Brain microvascular endothelial cell (primary cell): ENCODE measurements around the gene IRF2BP1.
"Not testable (repeated sequence)": the region's sequence is repeated elsewhere in the genome, so short reads cannot be mapped to it uniquely, and the experiment has no call there.

Experiments used
- DNase-seq: peaks from one replicate; pipeline ENCODE4 v3.0.0-alpha.2; 2020
- H3K27ac ChIP-seq: fragments of 250-450 bp; sonication (Bioruptor Pico); 2 replicates; pipeline ENCODE4 v1.5.1; 2020; ENCODE audit warnings: mild to moderate bottlenecking, moderate library complexity
- H3K27me3 ChIP-seq: fragments of 250-450 bp; sonication (Bioruptor Pico); replicated peaks from 2 replicates; pipeline ENCODE4 v1.5.1; 2020; ENCODE audit warnings: mild to moderate bottlenecking
- H3K36me3 ChIP-seq: fragments of 250-450 bp; sonication (Bioruptor Pico); replicated peaks from 2 replicates; pipeline ENCODE4 v1.5.1; 2020; ENCODE audit warnings: mild to moderate bottlenecking
- H3K4me3 ChIP-seq: 2 replicates; pipeline ENCODE4 v1.5.1; 2011; ENCODE audit warnings: low read depth, mild to moderate bottlenecking, control low read depth, low read length, moderate library complexity
- in situ Hi-C: cut with HindIII; loops from 2 replicates; pipeline ENCODE4 v1.10.0; 2017; ENCODE audit warnings: low sequenced_read_pairs, low pct_ligation_motif_present
- TF ChIP-seq, protein P1 (sequence below): IDR thresholded peaks from 2 replicates; pipeline ENCODE4 v1.5.1; 2011; ENCODE audit warnings: low read depth, mild to moderate bottlenecking, moderate library complexity, low read length, control low read depth, inconsistent platforms; ENCODE audit errors: missing control alignments

IRF2BP1 gene

DNA sequence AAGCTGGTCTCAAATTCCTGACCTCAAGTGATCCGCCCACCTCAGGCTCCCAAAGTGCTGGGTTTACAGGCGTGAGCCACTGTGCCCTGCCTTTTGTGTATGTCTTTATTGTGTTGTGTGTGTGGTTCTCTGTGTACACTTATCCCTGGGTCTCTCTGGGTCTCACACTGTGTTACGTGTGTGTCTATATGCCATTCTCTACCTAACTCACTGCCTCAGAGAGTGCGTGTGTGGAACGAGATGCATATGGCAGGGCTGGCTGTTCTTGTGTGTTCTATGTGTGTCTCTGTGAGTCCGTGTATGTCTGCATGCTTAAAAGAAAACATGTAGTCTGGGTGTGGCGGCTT lies 11.3 kb downstream of the IRF2BP1 start:
- Histone ChIP-seq H3K4me3 (no peak overlapping the region), H3K27me3 (no peaks in the 10 kb centered on the region), H3K27ac (no peak overlapping the region), H3K36me3 (no peaks in the 10 kb centered on the region)
- in situ Hi-C loops, result no loop called here
- DNase-seq, result no peak
- TF ChIP-seq, protein P1, sequence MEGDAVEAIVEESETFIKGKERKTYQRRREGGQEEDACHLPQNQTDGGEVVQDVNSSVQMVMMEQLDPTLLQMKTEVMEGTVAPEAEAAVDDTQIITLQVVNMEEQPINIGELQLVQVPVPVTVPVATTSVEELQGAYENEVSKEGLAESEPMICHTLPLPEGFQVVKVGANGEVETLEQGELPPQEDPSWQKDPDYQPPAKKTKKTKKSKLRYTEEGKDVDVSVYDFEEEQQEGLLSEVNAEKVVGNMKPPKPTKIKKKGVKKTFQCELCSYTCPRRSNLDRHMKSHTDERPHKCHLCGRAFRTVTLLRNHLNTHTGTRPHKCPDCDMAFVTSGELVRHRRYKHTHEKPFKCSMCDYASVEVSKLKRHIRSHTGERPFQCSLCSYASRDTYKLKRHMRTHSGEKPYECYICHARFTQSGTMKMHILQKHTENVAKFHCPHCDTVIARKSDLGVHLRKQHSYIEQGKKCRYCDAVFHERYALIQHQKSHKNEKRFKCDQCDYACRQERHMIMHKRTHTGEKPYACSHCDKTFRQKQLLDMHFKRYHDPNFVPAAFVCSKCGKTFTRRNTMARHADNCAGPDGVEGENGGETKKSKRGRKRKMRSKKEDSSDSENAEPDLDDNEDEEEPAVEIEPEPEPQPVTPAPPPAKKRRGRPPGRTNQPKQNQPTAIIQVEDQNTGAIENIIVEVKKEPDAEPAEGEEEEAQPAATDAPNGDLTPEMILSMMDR, result no peak

DNA sequence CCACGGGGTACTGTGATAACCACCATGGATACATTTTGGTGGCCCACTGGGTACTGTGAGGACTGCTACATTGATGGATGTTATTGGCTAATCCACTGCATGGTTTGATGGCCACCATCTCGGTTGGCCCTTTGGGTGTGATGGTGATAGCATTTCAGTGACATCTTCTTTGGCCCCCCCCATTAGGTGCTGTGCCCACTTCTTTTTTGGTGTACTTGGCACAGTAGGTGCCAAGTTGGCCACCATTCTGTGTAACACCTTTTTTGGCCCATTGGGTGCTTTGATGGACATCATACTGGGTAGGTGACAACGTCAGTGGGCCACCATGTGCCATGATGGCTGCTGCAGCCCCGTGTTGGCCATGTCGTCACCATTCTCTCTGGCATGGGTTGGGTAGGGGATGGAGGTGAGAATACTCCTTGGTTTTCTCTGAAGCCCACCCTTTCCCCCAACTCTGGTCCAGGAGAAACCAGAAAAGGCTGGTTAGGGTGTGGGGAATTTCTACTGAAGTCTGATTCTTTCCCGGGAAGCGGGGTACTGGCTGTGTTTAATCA lies 12.6 kb downstream of the IRF2BP1 start:
- no peak for DNase-seq
- H3K36me3 ChIP-seq, result no peaks in the 10 kb centered on the region
- no peak overlapping the region for H3K4me3 ChIP-seq
- no peaks in the 10 kb centered on the region for H3K27me3 ChIP-seq
- in situ Hi-C loops, result no loop called here
- no peak overlapping the region for H3K27ac ChIP-seq
- TF ChIP-seq, protein P1, result no peak

DNA sequence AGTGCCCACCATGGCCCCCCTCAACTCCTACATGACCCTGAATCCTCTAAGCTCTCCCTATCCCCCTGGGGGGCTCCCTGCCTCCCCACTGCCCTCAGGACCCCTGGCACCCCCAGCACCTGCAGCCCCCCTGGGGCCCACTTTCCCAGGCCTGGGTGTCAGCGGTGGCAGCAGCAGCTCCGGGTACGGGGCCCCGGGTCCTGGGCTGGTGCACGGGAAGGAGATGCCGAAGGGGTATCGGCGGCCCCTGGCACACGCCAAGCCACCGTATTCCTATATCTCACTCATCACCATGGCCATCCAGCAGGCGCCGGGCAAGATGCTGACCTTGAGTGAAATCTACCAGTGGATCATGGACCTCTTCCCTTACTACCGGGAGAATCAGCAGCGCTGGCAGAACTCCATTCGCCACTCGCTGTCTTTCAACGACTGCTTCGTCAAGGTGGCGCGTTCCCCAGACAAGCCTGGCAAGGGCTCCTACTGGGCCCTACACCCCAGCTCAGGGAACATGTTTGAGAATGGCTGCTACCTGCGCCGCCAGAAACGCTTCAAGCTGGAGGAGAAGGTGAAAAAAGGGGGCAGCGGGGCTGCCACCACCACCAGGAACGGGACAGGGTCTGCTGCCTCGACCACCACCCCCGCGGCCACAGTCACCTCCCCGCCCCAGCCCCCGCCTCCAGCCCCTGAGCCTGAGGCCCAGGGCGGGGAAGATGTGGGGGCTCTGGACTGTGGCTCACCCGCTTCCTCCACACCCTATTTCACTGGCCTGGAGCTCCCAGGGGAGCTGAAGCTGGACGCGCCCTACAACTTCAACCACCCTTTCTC lies 13.6 kb downstream of the IRF2BP1 start:
- in situ Hi-C loops, result no loop called here
- H3K27ac ChIP-seq, result no peak overlapping the region
- TF ChIP-seq, protein P1, result no peak
- H3K27me3 ChIP-seq, result no peaks in the 10 kb centered on the region
- DNase-seq, result no peak
- H3K36me3 ChIP-seq, result no peaks in the 10 kb centered on the region
- no peak overlapping the region for H3K4me3 ChIP-seq

DNA sequence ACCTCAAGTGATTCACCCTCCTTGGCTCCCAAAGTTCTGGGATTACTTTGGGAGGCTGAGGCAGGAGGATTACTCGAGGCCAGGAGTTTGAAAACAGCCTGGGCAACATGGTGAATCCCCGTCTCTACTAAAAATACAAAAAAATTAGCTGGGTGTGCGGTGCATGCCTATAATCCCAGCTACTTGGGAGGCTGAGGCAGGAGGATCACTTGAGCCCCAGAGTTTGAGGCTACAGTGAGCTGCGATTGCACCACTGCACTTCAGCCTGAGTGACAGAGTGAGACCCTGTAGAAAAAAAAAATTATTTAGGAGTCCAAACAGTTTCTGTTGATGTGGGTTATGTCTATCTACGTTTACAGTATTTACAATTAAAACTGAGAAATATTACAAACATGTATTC lies 15.1 kb downstream of the IRF2BP1 start:
- Histone ChIP-seq H3K27me3 (no peaks in the 10 kb centered on the region), H3K36me3 (no peaks in the 10 kb centered on the region), H3K27ac (no peak overlapping the region), H3K4me3 (no peak overlapping the region)
- in situ Hi-C loops, result no loop called here
- no peak for DNase-seq
- TF ChIP-seq, protein P1, result no peak

DNA sequence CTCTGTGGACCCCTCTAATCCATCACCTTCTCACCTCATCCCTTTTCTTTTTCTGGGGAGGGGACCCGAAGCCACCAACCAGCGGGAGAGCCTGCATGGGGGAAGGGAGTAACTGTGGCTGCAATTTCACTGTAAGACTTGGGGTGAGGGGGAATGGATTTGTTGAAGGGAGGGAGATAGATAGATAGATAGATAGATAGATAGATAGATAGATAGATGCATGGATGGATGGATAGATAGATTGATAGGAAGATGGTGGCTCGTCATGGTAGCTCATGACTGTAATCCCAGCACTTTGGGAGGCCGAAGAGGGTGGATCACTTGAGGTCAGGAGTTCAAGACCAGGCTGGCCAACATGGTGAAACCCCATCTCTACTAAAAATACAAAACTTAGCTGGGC lies 18.7 kb downstream of the IRF2BP1 start:
- peaks cover 21% of the 10 kb centered on the region for H3K27me3 ChIP-seq
- in situ Hi-C loops, H3K36me3 ChIP-seq, H3K27ac ChIP-seq, H3K4me3 ChIP-seq, DNase-seq: not testable (repeated sequence)

DNA sequence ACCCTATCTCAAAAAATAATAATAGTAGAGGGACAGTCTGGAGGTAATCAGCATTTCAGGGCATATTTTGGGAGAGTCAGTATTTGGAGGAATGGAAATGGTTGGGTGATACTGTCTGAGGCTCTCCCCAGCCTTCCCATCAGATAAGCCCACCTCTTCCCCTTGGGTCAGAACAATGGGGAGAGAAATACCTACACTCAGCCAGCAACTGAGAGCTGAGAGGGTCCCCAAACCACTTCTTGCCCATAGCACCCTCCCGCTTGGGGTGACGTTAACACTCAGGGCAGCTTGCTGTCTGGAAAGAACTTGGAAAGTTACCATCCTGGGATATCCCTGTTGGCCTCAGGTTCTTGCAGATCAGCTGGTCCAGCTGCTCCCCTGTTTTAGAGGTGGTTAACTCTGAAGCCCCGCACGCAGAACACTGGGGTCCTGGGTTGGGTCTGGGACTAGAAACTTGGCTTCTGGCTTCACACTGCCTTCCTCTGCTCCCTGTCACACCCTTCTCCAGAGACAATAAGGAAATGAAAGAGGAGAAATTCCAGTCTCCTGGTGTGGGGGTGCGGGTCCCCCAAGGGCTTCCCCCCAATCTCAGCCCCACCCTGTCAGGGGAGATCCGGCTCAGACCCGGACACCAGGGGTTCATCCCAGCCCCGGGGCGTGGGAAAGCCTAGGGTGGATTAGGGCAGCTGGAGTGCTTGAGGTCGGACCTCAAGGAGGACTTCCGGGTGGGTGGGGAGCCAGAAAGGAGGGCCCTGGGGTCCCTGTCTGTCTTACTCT lies 19.4 kb downstream of the IRF2BP1 start:
- in situ Hi-C loops, result no loop called here
- TF ChIP-seq, protein P1, result no peak
- no peak for DNase-seq
- H3K36me3 ChIP-seq, result no peaks in the 10 kb centered on the region
- H3K4me3 ChIP-seq, result no peak overlapping the region
- peaks cover 21% of the 10 kb centered on the region for H3K27me3 ChIP-seq
- no peak overlapping the region for H3K27ac ChIP-seq
